GM19372 (cell line): ENCODE measurements around the gene FASTKD2.

Experiments used
- ATAC-seq: cut with Tn5 transposase; IDR thresholded peaks from one replicate; pipeline ENCODE4 v1.9.1; 2021; ENCODE audit warnings: mild to moderate bottlenecking, low read depth, moderate library complexity; ENCODE audit not compliant: unreplicated experiment

The FASTKD2 gene

GRCh38 chr2:206833291-206833690 is 67.9 kb downstream of the FASTKD2 start:
- ATAC-seq, result no peak

GRCh38 chr2:206836722-206837121 is 71.3 kb downstream of the FASTKD2 start:
- no peak for ATAC-seq

- ATAC-seq, result no peak
Observed at GRCh38 chr2:206837775-206838174, 72.4 kb downstream of the FASTKD2 start.

- no peak for ATAC-seq
Observed at GRCh38 chr2:206838690-206839089, 73.3 kb downstream of the FASTKD2 start.

GRCh38 chr2:206840999-206841398 is 75.6 kb downstream of the FASTKD2 start:
- ATAC-seq, result no peak
